Lower leg skin (tissue), 4 donors: ENCODE measurements around the gene ATE1. TPM values are rescaled to one million over a fixed set of nuclear protein-coding genes. Genes with fewer than 3 reads are reported as not detected.

Source experiments
- DNase-seq, 2 donors: peaks; one replicate each; pipeline ENCODE4 v3.0.0-alpha.2; 2019; ENCODE audit warnings: low spot score in 2 of 2
- H3K4me3 ChIP-seq: fragments of 200-600 bp; sonication (generic); 2 replicates; pipeline ENCODE4 v1.5.1; 2017; ENCODE audit warnings: mild to moderate bottlenecking, low read depth; ENCODE audit not compliant: poor library complexity, severe bottlenecking
- POLR2A ChIP-seq, 2 donors: fragments of 450-650 bp; IDR thresholded peaks; one replicate each; pipeline ENCODE4 v1.6.1; 2016 to 2017; ENCODE audit warnings: antibody characterized with exemption in 2 of 2, mild to moderate bottlenecking in 1 of 2, moderate library complexity in 1 of 2
- WGBS, 2 donors: methylation state at CpG; one replicate each; pipeline ENCODE4 v1.1.5; 2018; 5-methylcytosine and 5-hydroxymethylcytosine counted together
- intact Hi-C: fragments of 100-400 bp; cut with DNase I; formaldehyde crosslinking; loops from one replicate; pipeline ENCODE4 v1.15.0; 2023; ENCODE audit warnings: low total_unique reads
- total RNA-seq, 4 donors: library from RNA; depleted of rRNA; stranded (reverse); fragments of >200 nt; gene quantifications; one replicate each; pipeline ENCODE4 v1.1.0, GENCODE V29; 2016
- TF ChIP-seq, protein P1 (sequence below), 3 donors: fragments of 450-650 bp; IDR thresholded peaks; one replicate each; pipeline ENCODE4 v1.5.1; 2016; ENCODE audit warnings: antibody characterized with exemption in 3 of 3, mild to moderate bottlenecking in 3 of 3, moderate library complexity in 2 of 3

ATE1 gene
- total RNA-seq, 4 donors from 2014 or later, result 11.5 to 22.2 (median 18.2) TPM

GRCh38 chr10:121873236-121873635 lies 54.6 kb downstream of the ATE1 start:
- TF ChIP-seq, protein P1, sequence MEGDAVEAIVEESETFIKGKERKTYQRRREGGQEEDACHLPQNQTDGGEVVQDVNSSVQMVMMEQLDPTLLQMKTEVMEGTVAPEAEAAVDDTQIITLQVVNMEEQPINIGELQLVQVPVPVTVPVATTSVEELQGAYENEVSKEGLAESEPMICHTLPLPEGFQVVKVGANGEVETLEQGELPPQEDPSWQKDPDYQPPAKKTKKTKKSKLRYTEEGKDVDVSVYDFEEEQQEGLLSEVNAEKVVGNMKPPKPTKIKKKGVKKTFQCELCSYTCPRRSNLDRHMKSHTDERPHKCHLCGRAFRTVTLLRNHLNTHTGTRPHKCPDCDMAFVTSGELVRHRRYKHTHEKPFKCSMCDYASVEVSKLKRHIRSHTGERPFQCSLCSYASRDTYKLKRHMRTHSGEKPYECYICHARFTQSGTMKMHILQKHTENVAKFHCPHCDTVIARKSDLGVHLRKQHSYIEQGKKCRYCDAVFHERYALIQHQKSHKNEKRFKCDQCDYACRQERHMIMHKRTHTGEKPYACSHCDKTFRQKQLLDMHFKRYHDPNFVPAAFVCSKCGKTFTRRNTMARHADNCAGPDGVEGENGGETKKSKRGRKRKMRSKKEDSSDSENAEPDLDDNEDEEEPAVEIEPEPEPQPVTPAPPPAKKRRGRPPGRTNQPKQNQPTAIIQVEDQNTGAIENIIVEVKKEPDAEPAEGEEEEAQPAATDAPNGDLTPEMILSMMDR (IDR thresholded peaks at IDR 0.05), result no peak
- no peak for TF ChIP-seq POLR2A (IDR thresholded peaks at IDR 0.05)
- intact Hi-C loops, result no loop called here

DNA sequence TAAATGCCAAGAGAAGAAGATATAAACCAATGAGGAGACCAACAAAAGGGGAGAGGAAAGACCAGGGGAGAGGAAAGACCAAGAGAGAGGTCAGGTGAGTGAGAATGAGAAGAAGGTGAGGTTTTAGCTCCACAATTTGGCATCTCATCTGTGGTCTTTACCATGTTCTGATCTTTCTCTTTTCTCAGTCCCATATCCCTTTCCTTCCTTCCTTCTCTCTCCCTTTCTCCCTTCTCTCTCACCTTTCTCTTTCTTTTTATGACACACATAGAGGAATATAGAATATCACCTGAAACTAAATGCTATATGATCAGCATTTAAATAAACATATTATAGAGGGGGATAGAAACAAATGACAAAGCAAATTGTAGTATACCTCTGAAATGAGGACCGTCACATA lies 57.4 kb downstream of the ATE1 start:
- no peak overlapping the region for H3K4me3 ChIP-seq
- no peak for TF ChIP-seq POLR2A (IDR thresholded peaks at IDR 0.05)
- TF ChIP-seq, protein P1 (IDR thresholded peaks at IDR 0.05), result no peak
- intact Hi-C loops, result no loop called here
- DNase-seq, result no peak
- WGBS, 2 donors, result 94 to 100% methylated on average over 1 of the region's 1 CpG

More at GRCh38 chr10:121873236-121873635, 54.6 kb downstream of the ATE1 start:
- no peak overlapping the region for H3K4me3 ChIP-seq
- 86 to 90% methylated on average over 3 of the region's 3 CpGs for WGBS, 2 donors
- no peak for DNase-seq

GRCh38 chr10:121865554-121865953 lies 62.3 kb downstream of the ATE1 start:
- H3K4me3 ChIP-seq, result no peak overlapping the region
- WGBS, 2 donors, result 86 to 91% methylated on average over 4 of the region's 4 CpGs
- TF ChIP-seq, protein P1 (IDR thresholded peaks at IDR 0.05), result no peak
- TF ChIP-seq POLR2A (IDR thresholded peaks at IDR 0.05), result no peak
- intact Hi-C loops, result no loop called here
- DNase-seq, result no peak

DNA sequence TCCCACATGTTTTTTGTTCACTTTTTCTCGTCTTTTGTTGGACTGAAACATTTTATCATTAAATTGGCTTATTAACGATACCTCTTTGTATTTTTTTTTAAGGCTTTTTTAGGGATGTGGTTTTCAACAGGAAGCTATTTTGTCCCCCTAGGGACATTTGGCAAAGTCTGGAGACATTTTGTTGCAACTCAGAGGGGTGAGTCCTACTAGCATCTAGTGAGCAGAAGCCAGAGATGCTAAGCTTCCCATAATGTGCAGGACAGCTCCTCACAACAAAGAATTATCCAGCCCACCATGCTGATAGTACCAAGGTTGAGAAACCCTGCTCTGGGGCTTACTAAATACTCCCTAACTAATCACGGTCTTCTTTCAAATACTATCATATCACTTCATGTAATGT lies 63.2 kb downstream of the ATE1 start:
- H3K4me3 ChIP-seq, result no peak overlapping the region
- intact Hi-C loops, result no loop called here
- no peak for DNase-seq
- 79 to 81% methylated on average over 3 of the region's 3 CpGs for WGBS, 2 donors
- TF ChIP-seq, protein P1 (IDR thresholded peaks at IDR 0.05), result no peak
- TF ChIP-seq POLR2A (IDR thresholded peaks at IDR 0.05), result no peak

DNA sequence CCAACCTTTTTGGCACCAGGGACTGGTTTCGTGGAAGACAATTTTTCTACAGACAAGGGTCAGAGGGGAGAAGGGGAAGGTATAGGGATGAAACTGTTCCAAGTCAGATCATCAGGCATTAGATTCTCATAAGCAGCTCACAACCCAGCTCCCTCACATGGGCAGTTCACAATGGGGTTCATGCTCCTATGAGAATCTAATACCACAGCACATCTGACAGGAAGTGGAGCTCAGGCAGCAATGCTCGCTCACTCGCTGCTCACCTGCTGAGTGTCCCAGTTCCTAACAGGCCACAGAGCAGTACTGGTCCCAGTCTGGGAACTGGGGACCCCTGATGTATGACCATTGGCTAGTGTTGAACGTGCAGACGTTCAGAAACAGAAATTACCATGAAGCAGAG lies 63.7 kb downstream of the ATE1 start:
- no peak overlapping the region for H3K4me3 ChIP-seq
- intact Hi-C loops, result no loop called here
- TF ChIP-seq POLR2A (IDR thresholded peaks at IDR 0.05), result no peak
- TF ChIP-seq, protein P1 (IDR thresholded peaks at IDR 0.05), result no peak
- no peak for DNase-seq
- 84 to 93% methylated on average over 5 of the region's 5 CpGs for WGBS, 2 donors

- 96 to 97% methylated on average over 4 of the region's 4 CpGs for WGBS, 2 donors
- intact Hi-C loops, result no loop called here
- DNase-seq, result no peak
- H3K4me3 ChIP-seq, result no peak overlapping the region
- TF ChIP-seq POLR2A (IDR thresholded peaks at IDR 0.05), result no peak
- TF ChIP-seq, protein P1 (IDR thresholded peaks at IDR 0.05), result no peak
These were observed 65.2 kb downstream of the ATE1 start for GRCh38 chr10:121862649-121863048.
